GM18858 (cell line): ENCODE results near the gene USP5.

Source experiments
- ATAC-seq: cut with Tn5 transposase; IDR thresholded peaks from one replicate; pipeline ENCODE4 v1.9.1; 2021; ENCODE audit not compliant: unreplicated experiment

Gene USP5

GRCh38 chr12:6909421-6910145, 57.6 kb downstream of the USP5 start:
- no peak for ATAC-seq

- no peak for ATAC-seq
Observed at GRCh38 chr12:6912164-6912935, 60.4 kb downstream of the USP5 start.

GRCh38 chr12:6914246-6914946, 62.4 kb downstream of the USP5 start, which contains the start of gene ENO2:
TSS of gene ENO2 (plus strand) at chr12:6914580. CDS start at chr12:6915833, 1,253 bp downstream.
- ATAC-seq = no peak

- ATAC-seq = no peak
Observed at GRCh38 chr12:6914947-6915788, 63.2 kb downstream of the USP5 start.

GRCh38 chr12:6915789-6916285, 63.9 kb downstream of the USP5 start:
- no peak for ATAC-seq
